ENCODE results near the gene PNPLA6. TPM values are rescaled to one million over a fixed set of nuclear protein-coding genes. Genes with fewer than 3 reads are reported as not detected.

The PNPLA6 gene
- 100 to 1,000 TPM in 1 of 4 donors, 10 to 100 TPM in 3; 42.4 to 120 (median 78.4) TPM for polyA plus RNA-seq
- long read RNA-seq, donor 1, result 0 reads
- long read RNA-seq, donor 2, partial matches to known transcripts, result 0 of 1 reads
- long read RNA-seq, donor 2, other reads (novel, unspliced or antisense), result 0 of 1 reads
- long read RNA-seq, donor 3, partial matches to known transcripts, result 6 of 8 reads
- long read RNA-seq, donor 3, other reads (novel, unspliced or antisense), result 0 of 8 reads
- long read RNA-seq, donor 4, result 0 reads
- long read RNA-seq, donor 5, result 0 reads
- long read RNA-seq, donor 6, partial matches to known transcripts, result 5 of 5 reads
- long read RNA-seq, donor 6, other reads (novel, unspliced or antisense), result 0 of 5 reads
- long read RNA-seq, donor 7, result 0 reads
- long read RNA-seq, donor 8, result 0 reads
- long read RNA-seq, donor 9, full-length matches to known transcripts, result 1 of 1 reads
- long read RNA-seq, donor 9, partial matches to known transcripts, result 0 of 1 reads
- long read RNA-seq, donor 9, other reads (novel, unspliced or antisense), result 0 of 1 reads
- long read RNA-seq, donor 10, result 0 reads

- 0% methylated on average over 67 to 76 of the region's 76 CpGs for WGBS, 3 donors
- Histone ChIP-seq H3K9me3 (ENCODE audit: control insufficient read depth in 2 of 2, insufficient read depth in 1 of 2, low read depth in 1 of 2, low read length in 1 of 2) (no peaks in the 10 kb centered on the region), H3K4me3 (ENCODE audit: low read depth in 1 of 3, low read length in 3 of 3) (peak within 1 kb of the TSS; percentile 90 to 99 (median 93)), H3K27me3 (ENCODE audit: control insufficient read depth in 3 of 3, insufficient read depth in 3 of 3, low read length in 3 of 3) (no peaks in the 10 kb centered on the region), H3K27ac (ENCODE audit: low read depth in 1 of 3, low read length in 2 of 3) (peak within 1 kb of the TSS; percentile 95), H3K4me1 (ENCODE audit: control insufficient read depth in 3 of 3, insufficient read depth in 2 of 3, low read depth in 1 of 3, low read length in 2 of 3) (peaks cover 0 to 8% (median 0%) of the 10 kb centered on the region in 3 donors), H3K36me3 (ENCODE audit: control insufficient read depth in 3 of 3, insufficient read depth in 2 of 3, low read depth in 1 of 3, low read length in 3 of 3) (peaks cover 9 to 45% (median 11%) of the 10 kb centered on the region in 3 donors)
- FAIRE-seq (no peak), DNase-seq (peak; percentile 92 to 99)
Measured at GRCh38 chr19:7535047-7535997, at the start of gene PNPLA6. TSS of gene PNPLA6 (plus strand) at chr19:7535717. CDS start at chr19:7535789, 72 bp downstream.

GRCh38 chr19:7486923-7487322 lies 48.6 kb upstream of the PNPLA6 start:
- 76 to 88% (median 87%) methylated on average over 2 of the region's 2 CpGs for WGBS, 3 donors
- DNase-seq, result no peak
- H3K4me3 ChIP-seq (ENCODE audit: low read depth in 1 of 3, low read length in 3 of 3), result no peak overlapping the region
- H3K27ac ChIP-seq (ENCODE audit: low read depth in 1 of 3, low read length in 2 of 3), result no peak overlapping the region
- H3K4me1 ChIP-seq (ENCODE audit: control insufficient read depth in 3 of 3, insufficient read depth in 2 of 3, low read depth in 1 of 3, low read length in 2 of 3), result peaks cover 0 to 33% (median 7%) of the 10 kb centered on the region in 3 donors
- no peak for FAIRE-seq
- no peaks in the 10 kb centered on the region for H3K9me3 ChIP-seq (ENCODE audit: control insufficient read depth in 2 of 2, insufficient read depth in 1 of 2, low read depth in 1 of 2, low read length in 1 of 2)
- peaks cover 0 to 20% (median 0%) of the 10 kb centered on the region in 3 donors for H3K36me3 ChIP-seq (ENCODE audit: control insufficient read depth in 3 of 3, insufficient read depth in 2 of 3, low read depth in 1 of 3, low read length in 3 of 3)
- no peaks in the 10 kb centered on the region for H3K27me3 ChIP-seq (ENCODE audit: control insufficient read depth in 3 of 3, insufficient read depth in 3 of 3, low read length in 3 of 3)

- FAIRE-seq, result no peak
- Histone ChIP-seq H3K4me1 (ENCODE audit: control insufficient read depth in 3 of 3, insufficient read depth in 2 of 3, low read depth in 1 of 3, low read length in 2 of 3) (peaks cover 0 to 22% (median 3%) of the 10 kb centered on the region in 3 donors), H3K9me3 (ENCODE audit: control insufficient read depth in 2 of 2, insufficient read depth in 1 of 2, low read depth in 1 of 2, low read length in 1 of 2) (no peaks in the 10 kb centered on the region), H3K4me3 (ENCODE audit: low read depth in 1 of 3, low read length in 3 of 3) (peak within 1 kb of the TSS; percentile 40 to 62 (median 61)), H3K27ac (ENCODE audit: low read depth in 1 of 3, low read length in 2 of 3) (peak within 1 kb of the TSS; percentile 88 to 98 (median 89)), H3K36me3 (ENCODE audit: control insufficient read depth in 3 of 3, insufficient read depth in 2 of 3, low read depth in 1 of 3, low read length in 3 of 3) (peaks cover 0 to 11% (median 0%) of the 10 kb centered on the region in 3 donors), H3K27me3 (ENCODE audit: control insufficient read depth in 3 of 3, insufficient read depth in 3 of 3, low read length in 3 of 3) (no peaks in the 10 kb centered on the region)
- 0 to 1% (median 1%) methylated on average over 23 to 49 of the region's 49 CpGs for WGBS, 3 donors
- peak; percentile 92 to 97 for DNase-seq
Measured at GRCh38 chr19:7488736-7489353, 46.7 kb upstream of the PNPLA6 start, which contains the start of gene PEX11G. TSS of gene PEX11G (minus strand) at chr19:7489035. CDS start at chr19:7489010, 25 bp downstream.

- Histone ChIP-seq H3K27ac (ENCODE audit: low read depth in 1 of 3, low read length in 2 of 3) (peak overlapping the region; percentile 72 to 98 (median 74)), H3K4me3 (ENCODE audit: low read depth in 1 of 3, low read length in 3 of 3) (peak overlapping the region in 1 of 3 donors; percentile 62), H3K4me1 (ENCODE audit: control insufficient read depth in 3 of 3, insufficient read depth in 2 of 3, low read depth in 1 of 3, low read length in 2 of 3) (peaks cover 0 to 17% (median 3%) of the 10 kb centered on the region in 3 donors), H3K36me3 (ENCODE audit: control insufficient read depth in 3 of 3, insufficient read depth in 2 of 3, low read depth in 1 of 3, low read length in 3 of 3) (peaks cover 0 to 4% (median 0%) of the 10 kb centered on the region in 3 donors), H3K9me3 (ENCODE audit: control insufficient read depth in 2 of 2, insufficient read depth in 1 of 2, low read depth in 1 of 2, low read length in 1 of 2) (no peaks in the 10 kb centered on the region), H3K27me3 (ENCODE audit: control insufficient read depth in 3 of 3, insufficient read depth in 3 of 3, low read length in 3 of 3) (no peaks in the 10 kb centered on the region)
- DNase-seq (peak; percentile 92 to 95), FAIRE-seq (no peak)
- 26 to 59% (median 41%) methylated on average over 10 to 11 of the region's 11 CpGs for WGBS, 3 donors
Measured at GRCh38 chr19:7489609-7490044, 45.9 kb upstream of the PNPLA6 start.

- FAIRE-seq, result no peak
Measured at GRCh38 chr19:7492142-7492541, 43.4 kb upstream of the PNPLA6 start.

GRCh38 chr19:7492558-7492957 lies 43.0 kb upstream of the PNPLA6 start:
- Histone ChIP-seq H3K9me3 (ENCODE audit: control insufficient read depth in 2 of 2, insufficient read depth in 1 of 2, low read depth in 1 of 2, low read length in 1 of 2) (no peaks in the 10 kb centered on the region), H3K36me3 (ENCODE audit: control insufficient read depth in 3 of 3, insufficient read depth in 2 of 3, low read depth in 1 of 3, low read length in 3 of 3) (peaks cover 0 to 2% (median 0%) of the 10 kb centered on the region in 3 donors), H3K4me1 (ENCODE audit: control insufficient read depth in 3 of 3, insufficient read depth in 2 of 3, low read depth in 1 of 3, low read length in 2 of 3) (peaks cover 0 to 17% (median 3%) of the 10 kb centered on the region in 3 donors), H3K27me3 (ENCODE audit: control insufficient read depth in 3 of 3, insufficient read depth in 3 of 3, low read length in 3 of 3) (no peaks in the 10 kb centered on the region), H3K4me3 (ENCODE audit: low read depth in 1 of 3, low read length in 3 of 3) (no peak overlapping the region), H3K27ac (ENCODE audit: low read depth in 1 of 3, low read length in 2 of 3) (peak overlapping the region in 1 of 3 donors; percentile 45)
- DNase-seq (no peak), FAIRE-seq (no peak)
- 77 to 81% (median 78%) methylated on average over 9 to 11 of the region's 11 CpGs for WGBS, 3 donors

More at GRCh38 chr19:7492142-7492541, 43.4 kb upstream of the PNPLA6 start:
- 59 to 72% (median 65%) methylated on average over 4 of the region's 4 CpGs for WGBS, 3 donors
- no peak for DNase-seq
- Histone ChIP-seq H3K27ac (ENCODE audit: low read depth in 1 of 3, low read length in 2 of 3) (no peak overlapping the region), H3K9me3 (ENCODE audit: control insufficient read depth in 2 of 2, insufficient read depth in 1 of 2, low read depth in 1 of 2, low read length in 1 of 2) (no peaks in the 10 kb centered on the region), H3K27me3 (ENCODE audit: control insufficient read depth in 3 of 3, insufficient read depth in 3 of 3, low read length in 3 of 3) (no peaks in the 10 kb centered on the region), H3K36me3 (ENCODE audit: control insufficient read depth in 3 of 3, insufficient read depth in 2 of 3, low read depth in 1 of 3, low read length in 3 of 3) (peaks cover 0 to 2% (median 0%) of the 10 kb centered on the region in 3 donors), H3K4me1 (ENCODE audit: control insufficient read depth in 3 of 3, insufficient read depth in 2 of 3, low read depth in 1 of 3, low read length in 2 of 3) (peaks cover 0 to 17% (median 3%) of the 10 kb centered on the region in 3 donors), H3K4me3 (ENCODE audit: low read depth in 1 of 3, low read length in 3 of 3) (no peak overlapping the region)

- H3K27me3 ChIP-seq (ENCODE audit: control insufficient read depth in 3 of 3, insufficient read depth in 3 of 3, low read length in 3 of 3), result no peaks in the 10 kb centered on the region
- FAIRE-seq (no peak), DNase-seq (peak in 1 of 2 donors; percentile 38)
- peaks cover 0 to 2% (median 0%) of the 10 kb centered on the region in 3 donors for H3K36me3 ChIP-seq (ENCODE audit: control insufficient read depth in 3 of 3, insufficient read depth in 2 of 3, low read depth in 1 of 3, low read length in 3 of 3)
- H3K27ac ChIP-seq (ENCODE audit: low read depth in 1 of 3, low read length in 2 of 3), result peak overlapping the region in 2 of 3 donors; percentile 56 to 67
- 46 to 70% (median 61%) methylated on average over 13 of the region's 13 CpGs for WGBS, 3 donors
- no peak overlapping the region for H3K4me3 ChIP-seq (ENCODE audit: low read depth in 1 of 3, low read length in 3 of 3)
- peaks cover 0 to 6% (median 0%) of the 10 kb centered on the region in 3 donors for H3K4me1 ChIP-seq (ENCODE audit: control insufficient read depth in 3 of 3, insufficient read depth in 2 of 3, low read depth in 1 of 3, low read length in 2 of 3)
- no peaks in the 10 kb centered on the region for H3K9me3 ChIP-seq (ENCODE audit: control insufficient read depth in 2 of 2, insufficient read depth in 1 of 2, low read depth in 1 of 2, low read length in 1 of 2)
Measured at GRCh38 chr19:7494416-7495098, 41.0 kb upstream of the PNPLA6 start.

All from small intestine (tissue), 16 donors.